HFFc6 (cell line): ENCODE data around the gene EVC. TPM values are rescaled to one million over a fixed set of nuclear protein-coding genes. Genes with fewer than 3 reads are reported as not detected.
"Not testable (repeated sequence)": the region's sequence is repeated elsewhere in the genome, so short reads cannot be mapped to it uniquely, and the experiment has no call there.

Source experiments
- DNase-seq: peaks from one replicate; pipeline ENCODE4 v3.0.0-alpha.2; 2018
- H3K27ac Mint-ChIP-seq: 2 replicates; pipeline ENCODE4 v1.8.0; 2020; ENCODE audit warnings: mild to moderate bottlenecking, mixed read lengths
- H3K27me3 Mint-ChIP-seq: 2 replicates; pipeline ENCODE4 v1.8.0; 2021; ENCODE audit warnings: mild to moderate bottlenecking, moderate library complexity, mixed read lengths; ENCODE audit not compliant: insufficient read depth
- H3K36me3 Mint-ChIP-seq: 2 replicates; pipeline ENCODE4 v1.8.0; 2021; ENCODE audit warnings: low read depth, mixed read lengths
- H3K4me1 Mint-ChIP-seq: 2 replicates; pipeline ENCODE4 v1.8.0; 2020; ENCODE audit warnings: low read depth, mixed read lengths
- H3K4me3 Mint-ChIP-seq: 2 replicates; pipeline ENCODE4 v1.8.0; 2020; ENCODE audit warnings: mild to moderate bottlenecking, moderate library complexity, mixed read lengths
- H3K9me3 Mint-ChIP-seq: 2 replicates; pipeline ENCODE4 v1.8.0; 2020; ENCODE audit warnings: mild to moderate bottlenecking, mixed read lengths
- CTCF ChIP-seq: fragments of 200-600 bp; sonication (generic); IDR thresholded peaks from 2 replicates; pipeline ENCODE4 v1.5.0; 2021; ENCODE audit warnings: antibody characterized with exemption, mild to moderate bottlenecking
- total RNA-seq, 6 experiments: library from RNA; stranded (reverse); fragmentation: NEBNext Ultra II Directional; extraction: Animal tissue kit (Norgen Biotek cat#: 25700); gene quantifications; 2 replicates in 1 of 6; 3 replicates in 5 of 6; pipeline ENCODE4 v1.2.3, GENCODE V29; 2021

Gene EVC
- total RNA-seq, 6 experiments from 2014 or later, result 30.7 to 40.9 (median 33.7) TPM

DNA sequence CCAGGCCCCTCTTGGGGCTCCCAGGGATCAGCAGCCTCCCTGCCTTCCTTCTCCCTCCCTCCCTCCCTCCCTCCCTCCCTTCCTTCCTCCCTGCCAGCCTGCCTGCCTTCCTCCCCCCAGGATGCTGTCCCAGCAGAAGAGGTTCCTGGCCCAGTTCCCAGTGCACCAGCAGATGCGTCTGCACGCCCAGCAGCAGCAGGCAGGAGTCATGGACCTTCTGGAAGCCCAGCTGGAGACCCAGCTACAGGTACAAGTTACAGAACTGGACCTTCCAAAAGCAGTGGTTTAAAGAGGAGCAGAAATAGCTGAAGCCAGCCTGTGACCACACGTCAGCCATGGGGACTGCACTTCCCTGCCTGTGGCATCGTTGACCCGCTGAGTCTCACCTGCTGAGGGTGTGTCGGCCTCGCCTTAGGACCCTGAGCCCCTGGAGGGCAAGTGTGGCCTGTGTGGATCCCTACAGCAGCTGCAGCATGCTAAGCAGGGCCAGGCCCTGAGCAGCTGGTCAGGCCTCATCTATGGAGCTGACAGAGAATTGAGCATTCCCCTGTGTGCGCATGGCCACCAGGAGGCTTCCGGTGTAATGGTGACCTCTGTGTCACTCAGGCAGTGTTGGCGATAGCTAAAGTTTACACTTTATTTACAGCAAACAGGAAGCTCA, 97.2 kb downstream of the EVC start:
- H3K27ac Mint-ChIP-seq, result no peak overlapping the region
- peaks cover 7% of the 10 kb centered on the region for H3K27me3 Mint-ChIP-seq
- H3K4me3 Mint-ChIP-seq, result no peak overlapping the region
- no peaks in the 10 kb centered on the region for H3K4me1 Mint-ChIP-seq
- H3K9me3 Mint-ChIP-seq, result no peaks in the 10 kb centered on the region
- peak; percentile 28; the same call in 1 of the 2 replicates for TF ChIP-seq CTCF
- no peak for DNase-seq
- H3K36me3 Mint-ChIP-seq, result peaks cover 11% of the 10 kb centered on the region; the same call in 1 of the 2 replicates

GRCh38 chr4:5809216-5809776, 98.3 kb downstream of the EVC start:
- no peak for DNase-seq
- Mint-ChIP-seq H3K27ac (no peak overlapping the region), H3K9me3 (no peaks in the 10 kb centered on the region), H3K27me3 (peaks cover 6% of the 10 kb centered on the region; the same call in 1 of the 2 replicates), H3K4me3 (no peak overlapping the region), H3K36me3 (peaks cover 15% of the 10 kb centered on the region; the same call in 1 of the 2 replicates), H3K4me1 (no peaks in the 10 kb centered on the region)
- no peak for TF ChIP-seq CTCF

- no peak for DNase-seq
- Mint-ChIP-seq H3K36me3 (peaks cover 15% of the 10 kb centered on the region; the same call in 1 of the 2 replicates), H3K4me3 (no peak overlapping the region), H3K4me1 (no peaks in the 10 kb centered on the region), H3K27ac (no peak overlapping the region; the same call in 1 of the 2 replicates), H3K27me3 (peaks cover 6% of the 10 kb centered on the region), H3K9me3 (no peaks in the 10 kb centered on the region)
- no peak for TF ChIP-seq CTCF
Measured at GRCh38 chr4:5810151-5810550, 99.2 kb downstream of the EVC start.

DNA sequence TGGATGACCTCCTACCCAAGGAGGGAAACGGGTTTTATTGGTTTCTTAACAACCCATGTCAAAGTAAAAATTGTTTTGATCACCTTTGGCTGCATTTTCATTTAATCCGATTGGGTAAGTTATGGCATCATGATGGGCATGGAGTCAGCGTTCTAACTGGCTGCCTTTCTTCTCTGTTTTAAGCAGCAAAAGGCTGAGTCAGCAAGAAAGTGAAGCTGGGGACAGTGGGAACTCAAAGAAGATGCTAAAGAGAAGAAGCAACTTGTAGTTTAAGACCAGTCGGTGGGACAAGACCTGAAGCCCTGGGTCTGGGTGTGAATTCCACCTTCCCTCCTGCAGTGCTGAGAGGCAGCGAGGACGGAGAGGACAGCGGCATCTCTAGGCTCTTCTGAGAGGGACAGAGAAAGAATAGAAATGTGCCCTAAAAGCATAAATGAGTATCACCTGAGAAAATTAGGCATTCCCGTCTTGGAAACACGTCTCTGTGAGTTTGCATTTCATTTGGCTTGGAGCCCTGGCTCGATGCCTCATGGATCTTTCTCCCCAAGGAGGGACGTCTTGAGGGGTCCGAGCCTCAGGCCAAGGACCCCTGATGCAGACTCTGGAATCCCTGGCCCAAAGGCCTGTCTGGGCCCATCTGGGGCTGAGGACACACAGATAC, 99.9 kb downstream of the EVC start:
- Mint-ChIP-seq H3K27ac (no peak overlapping the region), H3K4me1 (no peaks in the 10 kb centered on the region), H3K27me3 (peaks cover 6% of the 10 kb centered on the region), H3K36me3 (peaks cover 15% of the 10 kb centered on the region; the same call in 1 of the 2 replicates), H3K4me3 (no peak overlapping the region), H3K9me3 (no peaks in the 10 kb centered on the region)
- no peak for TF ChIP-seq CTCF
- DNase-seq, result no peak

DNA sequence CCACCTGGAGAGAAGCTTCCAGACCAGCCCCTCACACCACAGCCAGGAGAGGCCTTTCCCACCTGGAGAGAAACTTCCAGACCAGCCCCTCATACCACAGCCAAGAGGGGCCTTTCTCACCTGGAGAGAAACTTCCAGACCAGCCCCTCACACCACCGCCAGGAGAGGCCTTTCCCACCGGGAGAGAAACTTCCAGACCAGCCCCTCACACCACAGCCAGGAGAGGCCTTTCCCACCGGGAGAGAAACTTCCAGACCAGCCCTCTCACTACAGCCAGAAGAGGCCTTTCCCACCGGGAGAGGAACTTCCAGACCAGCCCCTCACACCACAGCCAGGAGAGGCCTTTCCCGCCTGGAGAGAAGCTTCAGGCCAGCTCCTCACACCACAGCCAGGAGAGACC, 101.1 kb downstream of the EVC start:
- H3K4me3 Mint-ChIP-seq, H3K9me3 Mint-ChIP-seq, H3K4me1 Mint-ChIP-seq, H3K27me3 Mint-ChIP-seq, DNase-seq: not testable (repeated sequence)
- peaks cover 12% of the 10 kb centered on the region; the same call in 1 of the 2 replicates for H3K36me3 Mint-ChIP-seq
- peak overlapping the region; percentile 60; the same call in 1 of the 2 replicates for H3K27ac Mint-ChIP-seq
